Kidney (tissue), 14 donors: ENCODE data around the gene SGCD. TPM values are rescaled to one million over a fixed set of nuclear protein-coding genes. Genes with fewer than 3 reads are reported as not detected.

Experiments used
- DNase-seq, 5 donors: peaks; one replicate each; pipeline ENCODE4 v3.0.0-alpha.2; 2013 to 2020
- FAIRE-seq: peaks from 2 replicates; lab custom pipeline; 2012; peaks lifted over from hg19 to GRCh38; lab: Jason Lieb, UNC
- H3K27ac ChIP-seq, 2 donors: one replicate each; pipeline ENCODE4 v1.7.0; 2013; ENCODE audit warnings: low read depth in 2 of 2, low read length in 2 of 2, inconsistent platforms in 1 of 2
- H3K27me3 ChIP-seq: one replicate; pipeline ENCODE4 v1.7.1; 2013; ENCODE audit warnings: low read length, inconsistent platforms; ENCODE audit not compliant: control insufficient read depth, insufficient read depth
- H3K36me3 ChIP-seq, 3 donors: one replicate each; pipeline versions ENCODE4 v1.7.0 to v1.7.1; 2013; ENCODE audit warnings: low read length in 3 of 3, control low read depth in 1 of 3, inconsistent platforms in 1 of 3; ENCODE audit not compliant: insufficient read depth in 3 of 3, control insufficient read depth in 2 of 3
- H3K4me1 ChIP-seq, 3 donors: one replicate each; pipeline versions ENCODE4 v1.7.0 to v1.7.1; 2013; ENCODE audit warnings: low read length in 3 of 3, inconsistent platforms in 1 of 3, low read depth in 1 of 3; ENCODE audit not compliant: control insufficient read depth in 2 of 3, insufficient read depth in 2 of 3
- H3K4me3 ChIP-seq, 3 donors: one replicate each; pipeline versions ENCODE4 v1.7.0 to v1.8.1; 2013; ENCODE audit warnings: low read length in 3 of 3, control low read depth in 1 of 3, inconsistent platforms in 1 of 3
- H3K9ac ChIP-seq, 3 donors: one replicate each; pipeline versions ENCODE4 v1.7.0 to v1.7.1; 2013; ENCODE audit warnings: low read length in 3 of 3, control low read depth in 1 of 3, inconsistent platforms in 1 of 3
- H3K9me3 ChIP-seq, 3 donors: one replicate each; pipeline versions ENCODE4 v1.7.0 to v1.7.1; 2013; ENCODE audit warnings: low read length in 3 of 3, control low read depth in 1 of 3, inconsistent platforms in 1 of 3; ENCODE audit not compliant: control insufficient read depth in 2 of 3, insufficient read depth in 1 of 3
- CTCF ChIP-seq: IDR thresholded peaks from 3 replicates; pipeline ENCODE4 v1.5.1; 2012; ENCODE audit warnings: mild to moderate bottlenecking, moderate library complexity, borderline replicate concordance; ENCODE audit not compliant: insufficient read depth; ENCODE audit errors: extremely low read depth
- intact Hi-C: fragments of 100-400 bp; cut with DNase I; formaldehyde crosslinking; loops from one replicate; pipeline ENCODE4 v1.11.1; 2022
- polyA plus RNA-seq: library from polyadenylated mRNA; stranded (reverse); fragments of 350-450 nt; fragmentation: Illumina TruSeq; extraction: RNeasy Lipid Tissue Mini Kit (QIAGEN cat#74804); gene quantifications from one replicate; pipeline ENCODE4 v1.2.3, GENCODE V29; 2014; ENCODE audit warnings: low read depth, low replicate concordance; ENCODE audit not compliant: insufficient read depth
- total RNA-seq: library from RNA; stranded (reverse); fragmentation: NEBNext Ultra II Directional; extraction: Animal tissue kit (Norgen Biotek cat#: 25700); gene quantifications from one replicate; pipeline ENCODE4 v1.2.1, GENCODE V29; 2021
- donor health status: control.
- donor health status: control.
- donor health status: control.
- donor health status: control.
- donor health status: control.
- donor health status: DM: yes; HTN: yes; CAD: no.
- donor health status: Normal renal cell carcinoma (clear cell type).

SGCD gene
- total and polyA plus RNA-seq, 2 donors from 2014 or later, result 0.99 to 2.7 TPM

GRCh38 chr5:156378159-156378558, 51.2 kb downstream of the SGCD start:
- no peak overlapping the region for H3K4me3 ChIP-seq
- FAIRE-seq (no peak), DNase-seq (no peak)
- H3K4me1 ChIP-seq, result no peaks in the 10 kb centered on the region
- H3K27ac ChIP-seq, result no peak overlapping the region
- TF ChIP-seq CTCF, result no peak
- no peaks in the 10 kb centered on the region for H3K9me3 ChIP-seq
- H3K27me3 ChIP-seq, result no peaks in the 10 kb centered on the region
- no peak overlapping the region for H3K9ac ChIP-seq
- no peaks in the 10 kb centered on the region for H3K36me3 ChIP-seq
- intact Hi-C loops, result no loop called here

GRCh38 chr5:156379206-156379605, 52.2 kb downstream of the SGCD start:
- DNase-seq (no peak), FAIRE-seq (no peak)
- Histone ChIP-seq H3K9ac (no peak overlapping the region), H3K27ac (no peak overlapping the region), H3K9me3 (no peaks in the 10 kb centered on the region), H3K4me3 (no peak overlapping the region), H3K36me3 (no peaks in the 10 kb centered on the region), H3K27me3 (no peaks in the 10 kb centered on the region), H3K4me1 (no peaks in the 10 kb centered on the region)
- TF ChIP-seq CTCF, result no peak
- intact Hi-C loops, result no loop called here

GRCh38 chr5:156380848-156381247, 53.9 kb downstream of the SGCD start:
- Histone ChIP-seq H3K9me3 (no peaks in the 10 kb centered on the region), H3K4me1 (no peaks in the 10 kb centered on the region), H3K36me3 (no peaks in the 10 kb centered on the region), H3K27me3 (no peaks in the 10 kb centered on the region), H3K27ac (no peak overlapping the region), H3K9ac (no peak overlapping the region), H3K4me3 (no peak overlapping the region)
- no peak for DNase-seq
- no peak for TF ChIP-seq CTCF
- intact Hi-C loops, result no loop called here
- no peak for FAIRE-seq
